Esophagus squamous epithelium (tissue), 5 donors: ENCODE measurements around the gene MAP6. TPM values are rescaled to one million over a fixed set of nuclear protein-coding genes. Genes with fewer than 3 reads are reported as not detected.

Experiments used
- DNase-seq: peaks from one replicate; lab custom pipeline; 2025; lab: John Stamatoyannopoulos, UW
- H3K27ac ChIP-seq, 4 donors: fragments of 200-600 bp; sonication (generic); one replicate each; pipeline ENCODE4 v1.5.1; 2016 to 2019; ENCODE audit warnings: mild to moderate bottlenecking in 1 of 4
- H3K27me3 ChIP-seq, 4 donors: fragments of 200-600 bp; sonication (generic); 1 replicate in 3 of 4; 2 replicates in 1 of 4; pipeline versions ENCODE4 v1.5.1 to v1.6.0; 2017 to 2021; ENCODE audit warnings: antibody characterized with exemption in 1 of 4
- H3K36me3 ChIP-seq, 3 donors: fragments of 200-600 bp; sonication (generic); one replicate each; pipeline ENCODE4 v1.5.1; 2016 to 2019
- H3K4me1 ChIP-seq, 3 donors: fragments of 200-600 bp; sonication (generic); one replicate each; pipeline ENCODE4 v1.5.1; 2017 to 2019
- H3K4me3 ChIP-seq, 4 donors: fragments of 200-600 bp; sonication (generic); 1 replicate in 3 of 4; 2 replicates in 1 of 4; pipeline ENCODE4 v1.5.1; 2016 to 2019; ENCODE audit warnings: mild to moderate bottlenecking in 2 of 4, moderate library complexity in 1 of 4
- H3K9me3 ChIP-seq, 3 donors: fragments of 200-600 bp; sonication (generic); one replicate each; pipeline ENCODE4 v1.5.1; 2016 to 2019
- CTCF ChIP-seq, 6 experiments: fragments of 450-650 bp in 4 of 6; fragments of 200-600 bp in 2 of 6; sonication (generic) in 2 of 6; IDR thresholded peaks; one replicate each; pipeline ENCODE4 v1.5.1; 2016 to 2019; ENCODE audit warnings: antibody characterized with exemption in 6 of 6, mild to moderate bottlenecking in 4 of 6, moderate library complexity in 4 of 6
- POLR2A ChIP-seq, 4 donors: fragments of 450-650 bp; IDR thresholded peaks; one replicate each; pipeline ENCODE4 v1.6.1; 2017; ENCODE audit warnings: antibody characterized with exemption in 4 of 4, mild to moderate bottlenecking in 4 of 4, moderate library complexity in 3 of 4
- WGBS, 2 donors: methylation state at CpG; one replicate each; pipeline ENCODE4 v1.1.5; 2018; 5-methylcytosine and 5-hydroxymethylcytosine counted together
- intact Hi-C: fragments of 100-400 bp; cut with DNase I; formaldehyde crosslinking; loops from one replicate; pipeline ENCODE4 v1.15.0; 2022
- total RNA-seq, 4 donors: library from RNA; depleted of rRNA; stranded (reverse); fragments of >200 nt; gene quantifications; one replicate each; pipeline ENCODE4 v1.1.0, GENCODE V29; 2016
- donor health status: DM: yes; HTN: yes; CAD: no.

Gene MAP6
- total RNA-seq, 4 donors from 2014 or later: 0.18 to 3.6 (median 0.34) TPM

- peaks cover 18 to 50% (median 42%) of the 10 kb centered on the region in 3 donors for H3K4me1 ChIP-seq
- intact Hi-C loops: no loop called here
These were observed 115.0 kb downstream of the MAP6 start for GRCh38 chr11:75553889-75554257.

DNA sequence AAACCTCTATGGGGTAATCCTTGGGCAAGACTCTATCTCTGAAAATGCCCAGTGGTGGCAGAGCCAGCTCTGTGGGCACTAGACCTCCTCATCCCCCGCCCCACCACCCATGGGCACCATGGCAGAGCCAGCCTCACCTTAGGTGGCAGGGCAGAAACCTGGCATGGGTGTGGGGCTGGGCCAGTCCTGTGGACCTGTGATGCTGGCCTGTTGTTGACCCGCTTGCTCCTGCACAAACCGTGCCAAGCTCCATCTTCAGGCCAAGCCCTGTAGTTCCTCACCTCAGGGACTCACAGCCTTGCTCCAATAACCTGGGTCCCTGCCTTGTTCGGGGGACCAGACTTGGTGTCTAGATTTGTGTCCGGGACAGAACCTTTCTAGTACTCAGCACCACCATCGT lies 115.7 kb downstream of the MAP6 start:
- Histone ChIP-seq H3K27ac (peak overlapping the region in 3 of 4 donors; percentile 80 to 91 (median 85)), H3K36me3 (no peaks in the 10 kb centered on the region)
- intact Hi-C loops: no loop called here

More at GRCh38 chr11:75553889-75554257, 115.0 kb downstream of the MAP6 start:
- no peaks in the 10 kb centered on the region for H3K9me3 ChIP-seq
- no peaks in the 10 kb centered on the region for H3K27me3 ChIP-seq
- TF ChIP-seq CTCF (IDR thresholded peaks at IDR 0.05): no peak
- TF ChIP-seq POLR2A (IDR thresholded peaks at IDR 0.05): no peak
- no peaks in the 10 kb centered on the region for H3K36me3 ChIP-seq
- no peak for DNase-seq
- H3K27ac ChIP-seq: peak overlapping the region; percentile 25 to 91 (median 82)
- no peak overlapping the region for H3K4me3 ChIP-seq
- WGBS, 2 donors: 100% methylated on average over 1 of the region's 1 CpG; no CpG with 5 or more reads in 1 of the 2 donors

GRCh38 chr11:75549370-75549958 lies 119.4 kb downstream of the MAP6 start:
- H3K4me1 ChIP-seq: peaks cover 0 to 23% (median 10%) of the 10 kb centered on the region in 3 donors
- DNase-seq: no peak
- 66 to 72% methylated on average over 5 of the region's 5 CpGs for WGBS, 2 donors
- no peak overlapping the region for H3K27ac ChIP-seq
- H3K4me3 ChIP-seq: no peak overlapping the region
- no peak for TF ChIP-seq CTCF (IDR thresholded peaks at IDR 0.05)
- no peak for TF ChIP-seq POLR2A (IDR thresholded peaks at IDR 0.05)
- no peaks in the 10 kb centered on the region for H3K36me3 ChIP-seq
- H3K9me3 ChIP-seq: no peaks in the 10 kb centered on the region
- intact Hi-C loops: no loop called here
- peaks cover 0 to 5% (median 0%) of the 10 kb centered on the region in 4 donors for H3K27me3 ChIP-seq

More for the DNA sequence above, 115.7 kb downstream of the MAP6 start:
- 84 to 93% methylated on average over 3 to 5 of the region's 6 CpGs for WGBS, 2 donors
- TF ChIP-seq CTCF (IDR thresholded peaks at IDR 0.05) (no peak), POLR2A (IDR thresholded peaks at IDR 0.05) (no peak)
- peaks cover 11 to 43% (median 35%) of the 10 kb centered on the region in 3 donors for H3K4me1 ChIP-seq
- no peaks in the 10 kb centered on the region for H3K27me3 ChIP-seq
- DNase-seq: no peak
- no peaks in the 10 kb centered on the region for H3K9me3 ChIP-seq
- no peak overlapping the region for H3K4me3 ChIP-seq

DNA sequence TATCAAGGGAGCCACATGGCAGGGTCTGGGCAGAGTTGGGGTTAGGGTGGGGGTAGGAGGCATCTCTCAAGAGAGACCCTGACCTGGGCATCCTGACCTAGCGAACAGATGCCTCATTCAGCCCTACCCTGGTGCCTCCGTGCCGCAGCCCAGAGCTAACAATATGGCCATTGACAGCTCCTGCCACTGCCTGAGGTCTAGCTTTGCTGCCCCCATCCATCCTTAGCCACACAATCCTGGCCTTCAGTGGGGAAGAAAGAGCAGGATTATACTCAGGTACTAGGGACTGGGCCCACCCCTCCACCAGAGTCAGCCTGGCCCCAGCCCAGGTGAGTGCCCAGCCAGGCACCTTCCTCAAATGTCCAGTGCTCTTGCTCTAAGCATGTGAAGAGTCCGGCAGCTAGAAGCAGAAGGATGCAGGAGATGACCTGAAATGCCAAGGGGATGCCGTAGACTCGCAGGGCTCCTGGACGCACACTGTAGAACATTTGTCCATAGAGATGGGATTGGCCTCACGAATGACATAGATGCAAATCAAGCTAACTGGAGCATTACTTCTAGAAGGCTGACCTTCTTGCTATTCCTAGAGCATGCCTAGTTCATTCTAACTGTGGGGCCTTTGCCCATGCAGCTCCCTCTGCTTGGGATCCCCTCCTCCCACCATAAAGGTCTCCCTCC lies 120.1 kb downstream of the MAP6 start:
- H3K4me1 ChIP-seq: peaks cover 0 to 16% (median 5%) of the 10 kb centered on the region in 3 donors

More for the DNA sequence above, 120.1 kb downstream of the MAP6 start:
- DNase-seq: no peak
- 87 to 88% methylated on average over 4 to 7 of the region's 8 CpGs for WGBS, 2 donors
- no peak overlapping the region for H3K4me3 ChIP-seq
- H3K27me3 ChIP-seq: peaks cover 0 to 5% (median 0%) of the 10 kb centered on the region in 4 donors
- H3K27ac ChIP-seq: no peak overlapping the region
- intact Hi-C loops: no loop called here
- H3K9me3 ChIP-seq: no peaks in the 10 kb centered on the region
- TF ChIP-seq CTCF (IDR thresholded peaks at IDR 0.05): no peak
- TF ChIP-seq POLR2A (IDR thresholded peaks at IDR 0.05): no peak
- no peaks in the 10 kb centered on the region for H3K36me3 ChIP-seq
